ENCODE measurements around the gene KLHDC8A.
"Not testable (repeated sequence)": the region's sequence is repeated elsewhere in the genome, so short reads cannot be mapped to it uniquely, and the experiment has no call there.

KLHDC8A gene

GRCh38 chr1:205356440-205357139 is at the start of gene KLHDC8A:
Gene KLHDC8A, minus strand, starts transcription at chr1:205356922. Its CDS starts 13,318 bp downstream, at chr1:205343604.
- DNase-seq (ENCODE audit: low read depth in 2 of 2): no peak

GRCh38 chr1:205406252-205406651 is 49.5 kb upstream of the KLHDC8A start:
- DNase-seq (ENCODE audit: low read depth in 2 of 2): not testable (repeated sequence)

GRCh38 chr1:205404484-205404883 is 47.8 kb upstream of the KLHDC8A start:
- not testable (repeated sequence) for DNase-seq (ENCODE audit: low read depth in 2 of 2)

- DNase-seq (ENCODE audit: low read depth in 2 of 2): no peak
Observed at GRCh38 chr1:205398586-205398985, 41.9 kb upstream of the KLHDC8A start.

- no peak for DNase-seq (ENCODE audit: low read depth in 2 of 2)
Observed at GRCh38 chr1:205396967-205397616, 40.4 kb upstream of the KLHDC8A start.

- DNase-seq (ENCODE audit: low read depth in 2 of 2): no peak
Observed at GRCh38 chr1:205395616-205396015, 38.9 kb upstream of the KLHDC8A start.

GRCh38 chr1:205392650-205393049 is 35.9 kb upstream of the KLHDC8A start:
- DNase-seq (ENCODE audit: low read depth in 2 of 2): no peak

GRCh38 chr1:205391386-205391785 is 34.7 kb upstream of the KLHDC8A start:
- DNase-seq (ENCODE audit: low read depth in 2 of 2): no peak

- DNase-seq (ENCODE audit: low read depth in 2 of 2): no peak
Observed at GRCh38 chr1:205387845-205388244, 31.1 kb upstream of the KLHDC8A start.

GRCh38 chr1:205382990-205383389 is 26.3 kb upstream of the KLHDC8A start:
- not testable (repeated sequence) for DNase-seq (ENCODE audit: low read depth in 2 of 2)

GRCh38 chr1:205382561-205382960 is 25.8 kb upstream of the KLHDC8A start:
- no peak for DNase-seq (ENCODE audit: low read depth in 2 of 2)

GRCh38 chr1:205381305-205381704 is 24.6 kb upstream of the KLHDC8A start:
- no peak for DNase-seq (ENCODE audit: low read depth in 2 of 2)

- DNase-seq (ENCODE audit: low read depth in 2 of 2): no peak
Observed at GRCh38 chr1:205380882-205381281, 24.2 kb upstream of the KLHDC8A start.

GRCh38 chr1:205379056-205379455 is 22.3 kb upstream of the KLHDC8A start:
- no peak for DNase-seq (ENCODE audit: low read depth in 2 of 2)

GRCh38 chr1:205377355-205377754 is 20.6 kb upstream of the KLHDC8A start:
- no peak for DNase-seq (ENCODE audit: low read depth in 2 of 2)

GRCh38 chr1:205376739-205377138 is 20.0 kb upstream of the KLHDC8A start:
- no peak for DNase-seq (ENCODE audit: low read depth in 2 of 2)

GRCh38 chr1:205375835-205376545 is 19.3 kb upstream of the KLHDC8A start:
- DNase-seq (ENCODE audit: low read depth in 2 of 2): no peak

GRCh38 chr1:205374210-205375078 is 17.7 kb upstream of the KLHDC8A start:
- no peak for DNase-seq (ENCODE audit: low read depth in 2 of 2)

GRCh38 chr1:205373798-205374175 is 17.1 kb upstream of the KLHDC8A start:
- DNase-seq (ENCODE audit: low read depth in 2 of 2): no peak

- no peak for DNase-seq (ENCODE audit: low read depth in 2 of 2)
Observed at GRCh38 chr1:205373022-205373797, 16.5 kb upstream of the KLHDC8A start.
